HUDEP-2 (cell line): ENCODE data around the gene FTCD.

Source experiments
- DNase-seq, 76 experiments: peaks; one replicate each; lab custom pipeline; 2025; ENCODE audit not compliant: unreplicated experiment in 76 of 76; lab: John Stamatoyannopoulos, UW

Gene FTCD

GRCh38 chr21:46154155-46154954 lies 1.0 kb downstream of the FTCD start:
- DNase-seq = no peak

DNA sequence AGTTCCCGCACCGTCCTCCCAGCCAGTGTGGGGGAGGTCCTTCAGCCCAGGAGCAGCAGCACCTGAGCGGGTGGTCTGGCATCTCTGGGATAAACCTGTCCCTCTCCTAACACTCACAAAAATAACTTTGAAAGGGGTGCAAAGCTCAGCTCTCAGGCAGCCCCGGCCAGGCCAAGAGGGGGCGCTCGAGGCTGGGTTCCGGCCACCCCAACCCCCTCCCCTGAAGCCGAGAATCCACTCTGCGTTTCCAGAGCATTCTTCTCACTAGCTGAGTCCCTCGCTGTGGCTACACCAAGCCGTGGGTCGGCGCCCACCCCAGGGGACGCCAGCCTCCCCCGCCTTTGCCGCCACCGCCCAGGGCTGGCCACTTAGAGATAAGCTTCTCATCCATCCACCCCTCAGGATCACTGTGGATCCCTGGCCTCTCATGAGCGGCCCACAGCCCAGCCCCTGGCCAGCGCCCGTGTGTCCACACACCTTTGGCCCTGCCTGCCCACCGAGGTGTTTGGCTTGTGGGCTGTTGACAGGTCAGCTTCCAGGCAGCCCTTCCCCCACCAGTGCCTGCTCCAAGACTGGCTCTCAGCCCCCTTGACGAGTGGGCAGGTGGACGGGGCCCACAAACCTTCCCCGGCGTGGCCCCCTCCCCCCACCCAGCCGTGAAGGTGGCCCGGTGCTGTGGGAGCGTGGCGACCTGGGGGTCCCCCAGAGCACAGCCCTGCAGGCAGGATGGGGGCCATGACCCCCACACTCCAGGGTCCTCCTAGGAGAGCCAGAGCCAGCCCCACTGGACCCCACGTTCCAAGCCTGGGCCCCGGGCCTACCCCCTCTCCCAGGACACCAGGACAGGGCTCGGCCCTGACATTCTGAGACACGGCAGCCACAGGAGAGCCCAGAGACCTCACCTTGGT lies 1.9 kb downstream of the FTCD start:
- DNase-seq = peak in 73 of 76 experiments; percentile 20 to 89 (median 75)

DNA sequence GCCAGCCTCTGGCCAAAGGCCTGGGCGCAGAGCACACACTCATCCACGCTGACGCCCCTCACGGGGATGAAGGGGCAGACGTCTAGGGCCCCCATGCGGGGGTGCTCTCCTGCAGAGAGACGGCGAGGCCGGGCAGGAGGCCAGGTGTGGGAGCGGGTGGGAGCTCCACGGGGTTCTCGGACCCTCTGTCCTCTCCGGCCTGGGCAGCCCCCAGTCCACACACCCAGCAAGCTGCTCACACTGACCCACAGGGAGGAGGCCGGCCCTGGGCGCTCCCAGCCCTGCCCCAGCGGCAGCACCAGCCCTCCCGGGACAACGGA lies 2.5 kb downstream of the FTCD start:
- DNase-seq = peak in 1 of 76 experiments; percentile 43

GRCh38 chr21:46151989-46152926 lies 3.1 kb downstream of the FTCD start:
- no peak for DNase-seq

DNA sequence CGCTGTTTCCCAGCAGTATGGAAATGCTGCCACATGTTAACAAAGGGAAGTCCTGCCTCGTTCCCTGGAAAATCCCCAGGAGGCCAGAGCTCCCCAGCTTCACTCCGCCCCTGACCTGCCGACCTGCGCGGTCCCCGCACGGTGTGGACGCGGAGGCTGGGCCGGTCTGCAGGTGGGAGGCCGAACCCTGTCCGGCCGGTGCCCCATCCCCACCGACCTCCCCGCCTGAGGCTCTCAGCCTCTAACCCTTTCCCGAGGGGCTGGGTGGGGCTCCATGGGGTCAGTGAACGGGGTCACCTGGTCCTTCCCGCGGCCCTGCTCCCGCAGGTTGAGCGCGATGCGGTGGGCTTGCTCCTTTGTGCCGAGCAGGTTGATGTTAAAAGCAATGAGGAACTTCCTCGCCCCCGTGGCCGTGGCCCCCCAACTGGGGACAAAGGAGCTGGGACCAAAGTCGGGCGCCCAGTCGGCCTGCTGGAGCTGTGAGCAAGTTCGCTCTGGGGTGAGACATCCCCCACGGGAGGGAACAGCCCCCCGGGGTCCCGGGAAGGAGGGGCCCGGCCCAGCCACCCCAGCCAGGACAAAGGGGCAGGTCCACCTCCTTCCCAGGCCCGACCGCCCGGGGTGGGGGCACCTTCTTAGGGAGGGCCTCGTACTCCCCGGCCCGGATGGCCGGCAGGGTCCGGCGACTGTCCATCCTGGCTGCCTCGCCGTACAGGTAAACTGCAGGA lies 4.0 kb downstream of the FTCD start:
- DNase-seq = no peak

GRCh38 chr21:46150491-46151121 lies 4.8 kb downstream of the FTCD start:
- DNase-seq = no peak

DNA sequence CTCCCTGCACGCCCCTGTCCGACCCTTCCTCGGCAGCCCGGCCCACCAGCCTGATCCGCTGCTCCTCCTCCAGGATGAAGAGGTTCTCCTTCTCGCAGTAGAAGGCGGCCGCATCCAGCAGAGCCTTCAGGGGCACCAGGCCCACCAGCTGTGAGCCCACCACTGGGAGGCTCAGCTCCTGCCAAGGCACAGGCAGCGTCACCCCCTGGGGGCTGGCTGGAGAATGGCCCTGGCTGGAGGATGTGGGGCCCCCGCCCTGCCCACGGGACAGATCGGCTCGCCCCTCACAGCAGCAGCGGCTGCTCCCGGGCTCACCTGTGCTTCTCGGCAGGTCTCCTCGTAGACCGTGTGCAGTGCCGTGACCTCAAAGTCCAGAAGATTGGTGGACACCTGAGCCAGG lies 5.3 kb downstream of the FTCD start:
- no peak for DNase-seq

DNA sequence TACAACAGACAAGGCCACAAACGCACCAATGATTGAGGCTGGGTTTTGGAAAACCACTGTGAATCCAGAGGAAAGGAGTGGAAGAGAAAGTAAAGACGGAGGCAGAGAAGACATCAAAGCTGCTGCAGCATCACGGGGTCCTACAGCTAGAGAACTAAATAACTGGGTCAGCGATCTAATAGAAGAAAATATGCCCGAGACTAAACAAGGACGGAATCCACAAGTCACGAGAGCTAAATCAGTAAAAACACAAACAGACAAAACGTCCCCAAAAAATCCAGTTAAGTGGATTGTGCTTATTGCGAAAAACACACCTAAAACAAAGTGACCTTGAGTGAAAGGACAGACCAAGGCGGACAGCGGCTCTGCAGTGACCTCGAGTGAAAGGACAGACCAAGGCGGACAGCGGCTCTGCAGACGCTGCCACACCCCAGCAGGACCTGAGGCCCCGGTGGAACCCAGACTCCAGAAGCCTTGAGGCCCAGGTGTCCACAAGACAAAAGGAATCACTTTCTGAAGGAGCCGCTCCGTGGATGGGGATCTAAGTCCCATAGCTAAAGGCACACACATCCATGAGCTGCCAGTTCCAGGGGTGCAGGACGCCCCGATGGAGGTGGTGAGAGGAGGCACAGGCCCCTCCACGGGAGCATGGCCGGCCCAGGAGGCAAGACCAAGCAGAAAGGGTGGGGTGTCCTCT lies 6.0 kb downstream of the FTCD start:
- no peak for DNase-seq

- DNase-seq = no peak
Measured at GRCh38 chr21:46148106-46148505, 7.3 kb downstream of the FTCD start.

- DNase-seq = peak in 69 of 76 experiments; percentile 12 to 85 (median 67)
Measured at GRCh38 chr21:46147429-46147828, 8.0 kb downstream of the FTCD start.

GRCh38 chr21:46146856-46147255 lies 8.5 kb downstream of the FTCD start:
- DNase-seq = no peak

DNA sequence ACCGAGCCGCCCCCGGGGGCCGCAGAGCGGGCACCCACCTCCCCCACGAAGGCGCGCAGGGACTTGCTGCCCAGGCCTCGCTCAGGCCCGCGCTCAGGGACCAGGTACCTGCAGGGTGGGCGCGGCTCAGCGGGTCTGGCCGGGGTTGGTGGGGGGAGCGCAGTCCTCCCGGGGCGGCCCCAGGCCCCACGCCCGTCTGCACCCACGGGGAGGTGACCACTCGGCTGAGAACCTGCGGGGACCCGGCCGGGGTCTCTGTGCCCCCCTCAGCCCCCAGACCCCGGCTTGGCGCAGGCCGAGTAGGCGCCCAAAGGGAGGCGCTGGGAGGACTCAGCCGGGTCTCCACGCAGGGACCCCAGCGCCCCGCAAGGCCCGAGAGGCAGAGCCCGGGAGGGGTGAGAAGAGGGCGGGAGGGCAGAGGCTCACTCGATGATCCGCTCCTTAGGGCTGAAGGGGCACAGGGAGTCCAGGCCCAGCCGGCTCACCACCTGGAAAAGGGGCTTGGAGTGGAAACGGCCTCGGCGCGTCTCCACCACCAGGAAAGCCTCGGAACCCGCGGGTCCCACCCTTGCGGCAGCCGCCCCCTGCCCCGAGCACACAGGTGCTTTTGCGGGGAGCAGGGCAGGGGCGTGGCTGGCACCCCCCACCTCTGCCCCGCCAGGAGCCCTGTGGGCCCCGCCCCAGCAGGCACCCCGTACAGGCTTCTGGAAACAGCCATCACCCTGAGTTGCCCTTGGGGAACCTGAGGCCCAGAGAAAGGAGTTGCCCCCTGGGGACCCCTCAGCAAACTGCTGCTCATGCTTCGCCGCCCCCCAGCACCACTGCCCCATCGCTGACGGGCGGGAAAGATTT lies 9.3 kb downstream of the FTCD start:
- no peak for DNase-seq

DNA sequence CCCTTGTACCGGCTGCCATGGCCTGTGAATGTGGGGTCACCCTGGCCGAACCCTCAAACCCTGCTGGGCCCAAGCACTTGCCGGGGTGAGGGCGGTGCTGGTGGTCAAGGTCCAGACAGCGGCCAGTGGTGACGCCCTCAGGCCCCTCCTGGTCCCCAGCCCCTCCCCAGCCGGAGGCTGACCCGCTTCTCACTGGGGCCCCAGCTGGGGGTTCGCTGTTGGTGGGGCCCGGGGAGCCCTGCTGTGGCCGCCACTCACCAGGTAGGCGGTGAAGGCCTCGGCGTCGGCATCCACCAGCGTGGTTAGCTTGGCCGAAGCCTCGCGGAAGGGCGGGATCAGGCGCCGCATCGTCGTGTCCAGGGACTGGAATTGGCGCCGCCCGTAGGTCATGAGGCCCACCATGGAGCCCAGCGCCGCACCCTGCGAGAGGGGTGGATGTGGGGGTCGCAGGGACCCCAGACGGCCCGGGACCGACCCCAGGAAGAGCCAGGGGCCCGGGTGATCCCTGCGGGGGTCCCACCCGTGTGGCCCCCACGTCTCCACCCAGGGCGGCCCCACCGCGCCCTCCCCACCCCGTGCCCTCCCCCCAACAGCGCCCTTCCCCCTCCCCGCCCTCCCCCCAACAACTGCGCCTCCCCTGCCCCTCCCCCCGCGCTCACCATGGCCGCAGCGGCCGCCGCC lies 10.1 kb downstream of the FTCD start:
- DNase-seq = no peak

GRCh38 chr21:46144464-46145070 lies 10.8 kb downstream of the FTCD start:
- DNase-seq = peak in 13 of 76 experiments; percentile 10 to 50 (median 31)

DNA sequence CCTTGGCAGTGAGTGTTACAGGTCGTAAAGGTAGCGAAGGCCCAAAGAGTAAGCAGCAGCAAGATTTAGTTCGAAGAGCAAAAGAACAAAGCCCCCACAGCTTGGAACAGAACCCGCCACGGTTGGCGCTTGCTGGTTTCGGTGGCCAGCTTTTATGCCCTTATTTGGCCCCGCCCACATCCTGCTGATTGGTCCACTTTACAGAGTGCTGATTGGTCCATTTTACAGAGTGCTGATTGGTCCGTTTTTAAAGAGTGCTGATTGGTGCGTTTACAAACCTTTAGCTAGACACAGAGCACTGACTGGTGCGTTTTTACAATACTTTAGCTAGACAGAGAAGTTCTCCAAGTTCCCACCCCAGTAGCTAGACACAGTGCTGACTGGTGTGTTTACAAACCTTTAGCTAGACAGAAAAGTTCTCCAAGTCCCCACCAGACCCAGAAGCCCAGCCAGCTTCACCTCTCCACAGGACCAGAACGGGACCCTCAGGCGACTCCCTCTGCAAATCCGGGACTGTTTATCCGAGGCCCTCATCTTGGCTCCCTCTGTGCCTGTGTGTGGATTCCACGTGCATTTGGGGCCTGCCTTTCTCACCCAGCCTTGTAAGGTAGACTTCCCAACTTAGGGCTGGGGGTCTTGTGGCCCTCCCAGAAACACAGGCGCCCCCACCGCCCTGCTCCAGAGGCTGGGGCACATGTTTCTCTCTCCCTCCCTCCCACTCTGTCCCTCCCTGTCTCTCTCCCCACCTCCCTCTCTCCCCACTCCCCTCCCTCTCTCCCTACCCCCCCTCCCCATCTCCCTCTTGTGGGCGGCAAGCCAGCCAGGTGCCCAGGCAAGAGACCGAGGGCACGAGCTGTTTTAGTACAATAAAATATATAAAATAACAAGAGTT lies 12.6 kb downstream of the FTCD start:
- DNase-seq = peak in 5 of 76 experiments; percentile 18 to 40 (median 38)
